Thyroid gland (tissue), 4 donors: ENCODE measurements around the gene CCDC90B. TPM values are rescaled to one million over a fixed set of nuclear protein-coding genes. Genes with fewer than 3 reads are reported as not detected.
"Not testable (repeated sequence)": the region's sequence is repeated elsewhere in the genome, so short reads cannot be mapped to it uniquely, and the experiment has no call there.

ENCODE experiments used
- DNase-seq, 2 donors: peaks; one replicate each; pipeline ENCODE4 v3.0.0-alpha.2; 2019
- H3K27ac ChIP-seq, 3 donors: fragments of 200-600 bp; sonication (generic); 1 replicate in 2 of 3; 2 replicates in 1 of 3; pipeline ENCODE4 v1.5.1; 2016 to 2019; ENCODE audit warnings: mild to moderate bottlenecking in 1 of 3, moderate library complexity in 1 of 3
- H3K27me3 ChIP-seq: fragments of 200-600 bp; sonication (generic); one replicate; pipeline ENCODE4 v1.5.1; 2019
- H3K36me3 ChIP-seq, 2 donors: fragments of 200-600 bp; sonication (generic); one replicate each; pipeline ENCODE4 v1.5.1; 2016 to 2019
- H3K4me1 ChIP-seq, 2 donors: fragments of 200-600 bp; sonication (generic); one replicate each; pipeline ENCODE4 v1.5.1; 2017 to 2019
- H3K4me3 ChIP-seq, 3 donors: fragments of 200-600 bp; sonication (generic); replicated peaks in 1 of 3; 1 replicate in 2 of 3; 2 replicates in 1 of 3; pipeline ENCODE4 v1.5.1; 2016; ENCODE audit warnings: mild to moderate bottlenecking in 1 of 3
- H3K9me3 ChIP-seq: fragments of 200-600 bp; sonication (generic); one replicate; pipeline ENCODE4 v1.5.1; 2017
- CTCF ChIP-seq, 6 experiments: fragments of 200-600 bp in 3 of 6; fragments of 450-650 bp in 3 of 6; sonication (generic) in 3 of 6; IDR thresholded peaks; one replicate each; pipeline ENCODE4 v1.5.1; 2016 to 2019; ENCODE audit warnings: antibody characterized with exemption in 6 of 6, mild to moderate bottlenecking in 2 of 6, inconsistent platforms in 1 of 6, moderate library complexity in 1 of 6
- POLR2A ChIP-seq, 2 donors: fragments of 450-650 bp; IDR thresholded peaks; one replicate each; pipeline ENCODE4 v1.6.1; 2017; ENCODE audit warnings: antibody characterized with exemption in 2 of 2, mild to moderate bottlenecking in 2 of 2, moderate library complexity in 1 of 2
- WGBS, 2 donors: methylation state at CpG; one replicate each; pipeline ENCODE4 v1.1.5; 2017; 5-methylcytosine and 5-hydroxymethylcytosine counted together
- intact Hi-C: fragments of 100-400 bp; cut with DNase I; formaldehyde crosslinking; loops from one replicate; pipeline ENCODE4 v1.15.1; 2023
- total RNA-seq, 4 donors: library from RNA; depleted of rRNA; stranded (reverse); fragments of >200 nt; gene quantifications; one replicate each; pipeline ENCODE4 v1.2.3, GENCODE V29; 2016

Gene CCDC90B
- total RNA-seq, 4 donors from 2014 or later = 47.4 to 54.8 (median 51.5) TPM

GRCh38 chr11:83275888-83276641 lies 10.1 kb downstream of the CCDC90B start:
- TF ChIP-seq POLR2A (IDR thresholded peaks at IDR 0.05) (no peak), CTCF (IDR thresholded peaks at IDR 0.05) (no peak)
- Histone ChIP-seq H3K4me3 (no peak overlapping the region), H3K36me3 (peaks cover 24 to 25% of the 10 kb centered on the region in 2 donors), H3K4me1 (no peaks in the 10 kb centered on the region), H3K27ac (peak overlapping the region in 1 of 3 donors; percentile 13), H3K27me3 (no peaks in the 10 kb centered on the region), H3K9me3 (no peaks in the 10 kb centered on the region)
- no peak for DNase-seq
- intact Hi-C loops = no loop called here
- 92 to 94% methylated on average over 8 of the region's 8 CpGs for WGBS, 2 donors

- no peak for TF ChIP-seq CTCF (IDR thresholded peaks at IDR 0.05)
- TF ChIP-seq POLR2A (IDR thresholded peaks at IDR 0.05) = no peak
- intact Hi-C loops = no loop called here
- Histone ChIP-seq H3K4me1 (no peaks in the 10 kb centered on the region), H3K36me3 (peaks cover 24 to 25% of the 10 kb centered on the region in 2 donors), H3K4me3 (no peak overlapping the region), H3K27ac (no peak overlapping the region), H3K9me3 (no peaks in the 10 kb centered on the region), H3K27me3 (no peaks in the 10 kb centered on the region)
- no peak for DNase-seq
Observed at GRCh38 chr11:83272627-83273026, 13.5 kb downstream of the CCDC90B start.

GRCh38 chr11:83271734-83272133 lies 14.4 kb downstream of the CCDC90B start:
- H3K27ac ChIP-seq, DNase-seq, H3K4me1 ChIP-seq, H3K4me3 ChIP-seq, H3K9me3 ChIP-seq, H3K27me3 ChIP-seq, intact Hi-C loops: not testable (repeated sequence)
- WGBS, 2 donors = 96 to 98% methylated on average over 5 of the region's 5 CpGs
- H3K36me3 ChIP-seq = peaks cover 25% of the 10 kb centered on the region in 2 donors

- H3K27ac ChIP-seq, intact Hi-C loops, H3K27me3 ChIP-seq, H3K9me3 ChIP-seq, DNase-seq, H3K4me1 ChIP-seq, H3K4me3 ChIP-seq: not testable (repeated sequence)
- WGBS, 2 donors = 65 to 86% methylated on average over 2 of the region's 2 CpGs
- peaks cover 30 to 38% of the 10 kb centered on the region in 2 donors for H3K36me3 ChIP-seq
Observed at GRCh38 chr11:83269080-83269479, 17.1 kb downstream of the CCDC90B start.

GRCh38 chr11:83265331-83265730 lies 20.8 kb downstream of the CCDC90B start:
- Histone ChIP-seq H3K9me3 (no peaks in the 10 kb centered on the region), H3K36me3 (peaks cover 14 to 28% of the 10 kb centered on the region in 2 donors), H3K4me1 (no peaks in the 10 kb centered on the region), H3K27me3 (no peaks in the 10 kb centered on the region), H3K4me3 (no peak overlapping the region), H3K27ac (no peak overlapping the region)
- TF ChIP-seq POLR2A (IDR thresholded peaks at IDR 0.05) (no peak), CTCF (IDR thresholded peaks at IDR 0.05) (no peak)
- WGBS, 2 donors = 95 to 100% methylated on average over 1 of the region's 1 CpG
- intact Hi-C loops = no loop called here
- DNase-seq = no peak

GRCh38 chr11:83259559-83259958 lies 26.6 kb downstream of the CCDC90B start:
- TF ChIP-seq POLR2A (IDR thresholded peaks at IDR 0.05) (no peak), CTCF (IDR thresholded peaks at IDR 0.05) (no peak)
- Histone ChIP-seq H3K9me3 (no peaks in the 10 kb centered on the region), H3K27ac (no peak overlapping the region), H3K36me3 (peaks cover 12 to 17% of the 10 kb centered on the region in 2 donors), H3K4me1 (no peaks in the 10 kb centered on the region), H3K4me3 (no peak overlapping the region), H3K27me3 (no peaks in the 10 kb centered on the region)
- intact Hi-C loops = no loop called here
- no peak for DNase-seq
- WGBS, 2 donors = 100% methylated on average over 1 of the region's 1 CpG
